ENCODE results near the gene TTLL11. TPM values are rescaled to one million over a fixed set of nuclear protein-coding genes. Genes with fewer than 3 reads are reported as not detected.

The TTLL11 gene
- total RNA-seq, 4 donors from 2014 or later: 7.4 to 14.7 (median 11.0) TPM

- no peak for TF ChIP-seq CTCF (IDR thresholded peaks at IDR 0.05)
- TF ChIP-seq POLR2A (IDR thresholded peaks at IDR 0.05): no peak
- Histone ChIP-seq H3K4me3 (no peak overlapping the region), H3K27me3 (no peaks in the 10 kb centered on the region), H3K9me3 (no peaks in the 10 kb centered on the region), H3K27ac (no peak overlapping the region), H3K4me1 (no peaks in the 10 kb centered on the region), H3K36me3 (no peaks in the 10 kb centered on the region)
- peak in 1 of 2 donors; percentile 7 for DNase-seq
- intact Hi-C loops (cut with DNase I; ENCODE audit: low total_unique reads): no loop called here
Measured at GRCh38 chr9:121827251-121827967, 265.7 kb downstream of the TTLL11 start.

GRCh38 chr9:121826711-121827110, 266.4 kb downstream of the TTLL11 start:
- TF ChIP-seq POLR2A (IDR thresholded peaks at IDR 0.05): no peak
- TF ChIP-seq CTCF (IDR thresholded peaks at IDR 0.05): no peak
- Histone ChIP-seq H3K27ac (no peak overlapping the region), H3K27me3 (no peaks in the 10 kb centered on the region), H3K36me3 (no peaks in the 10 kb centered on the region), H3K9me3 (no peaks in the 10 kb centered on the region), H3K4me3 (no peak overlapping the region), H3K4me1 (no peaks in the 10 kb centered on the region)
- peak in 1 of 2 donors; percentile 7 for DNase-seq
- intact Hi-C loops (cut with DNase I; ENCODE audit: low total_unique reads): no loop called here

GRCh38 chr9:121825031-121825691, 267.9 kb downstream of the TTLL11 start:
- no peak overlapping the region for H3K4me3 ChIP-seq
- H3K27ac ChIP-seq: no peak overlapping the region
- no peaks in the 10 kb centered on the region for H3K9me3 ChIP-seq
- H3K4me1 ChIP-seq: no peaks in the 10 kb centered on the region
- intact Hi-C loops (cut with DNase I; ENCODE audit: low total_unique reads): no loop called here
- H3K27me3 ChIP-seq: no peaks in the 10 kb centered on the region
- no peak for DNase-seq
- no peak for TF ChIP-seq CTCF (IDR thresholded peaks at IDR 0.05)
- no peak for TF ChIP-seq POLR2A (IDR thresholded peaks at IDR 0.05)
- no peaks in the 10 kb centered on the region for H3K36me3 ChIP-seq

- Histone ChIP-seq H3K27me3 (no peaks in the 10 kb centered on the region), H3K9me3 (no peaks in the 10 kb centered on the region), H3K27ac (no peak overlapping the region), H3K36me3 (no peaks in the 10 kb centered on the region), H3K4me3 (no peak overlapping the region), H3K4me1 (peaks cover 0 to 4% of the 10 kb centered on the region in 2 donors)
- TF ChIP-seq POLR2A (IDR thresholded peaks at IDR 0.05): no peak
- no peak for TF ChIP-seq CTCF (IDR thresholded peaks at IDR 0.05)
- intact Hi-C loops (cut with DNase I; ENCODE audit: low total_unique reads): no loop called here
- no peak for DNase-seq
Measured at GRCh38 chr9:121824651-121825030, 268.5 kb downstream of the TTLL11 start.

GRCh38 chr9:121823451-121824169, 269.5 kb downstream of the TTLL11 start:
- H3K27me3 ChIP-seq: no peaks in the 10 kb centered on the region
- H3K36me3 ChIP-seq: no peaks in the 10 kb centered on the region
- H3K4me1 ChIP-seq: peaks cover 0 to 5% of the 10 kb centered on the region in 2 donors
- H3K27ac ChIP-seq: no peak overlapping the region
- TF ChIP-seq CTCF (IDR thresholded peaks at IDR 0.05): no peak
- no peak for TF ChIP-seq POLR2A (IDR thresholded peaks at IDR 0.05)
- no peaks in the 10 kb centered on the region for H3K9me3 ChIP-seq
- no peak overlapping the region for H3K4me3 ChIP-seq
- DNase-seq: no peak
- intact Hi-C loops (cut with DNase I; ENCODE audit: low total_unique reads): no loop called here

Data from uterus (tissue), 4 donors.